ENCODE data around the gene DNAJB8. TPM values are rescaled to one million over a fixed set of nuclear protein-coding genes. Genes with fewer than 3 reads are reported as not detected.
A peak's percentile ranks its signal among the peaks of the same experiment; 100 is the strongest.

The DNAJB8 gene
- polyA plus RNA-seq, 2 of the 4 experiments (the other 2 are of a cell fraction): not detected

DNA sequence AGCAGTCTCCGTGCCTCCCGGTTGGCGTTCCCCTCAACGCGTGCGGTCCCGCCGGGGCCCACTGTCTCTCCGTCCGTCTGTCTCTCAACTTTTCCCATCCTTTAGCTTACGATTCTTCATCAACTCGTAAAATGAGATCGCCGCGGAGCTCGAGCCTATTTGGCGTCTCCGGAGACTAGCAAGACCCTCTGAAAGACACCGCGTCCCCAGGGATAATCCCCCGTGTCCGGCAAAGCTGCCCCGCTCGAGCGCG, 22.9 kb upstream of the DNAJB8 start:
- POLR2A ChIA-PET: no interaction called here
- FAIRE-seq: no peak
- no peak for TF ChIP-seq HOXA7 (CRISPR knock-in tag; IDR thresholded peaks at IDR 0.05)
- no peak for TF ChIP-seq SMC3 (IDR thresholded peaks at IDR 0.05)
- no peak for TF ChIP-seq ZSCAN20 (CRISPR knock-in tag; IDR thresholded peaks at IDR 0.05)
- TF ChIP-seq NR3C1 (IDR thresholded peaks at IDR 0.05): no peak
- TF ChIP-seq HES2 (IDR thresholded peaks at IDR 0.05): no peak
- no peak for TF ChIP-seq ZNF302 (CRISPR knock-in tag; IDR thresholded peaks at IDR 0.05)
- TF ChIP-seq PHF8 (IDR thresholded peaks at IDR 0.05; ENCODE audit: borderline replicate concordance, low read depth): no peak
- no peak for TF ChIP-seq HDAC2 (IDR thresholded peaks at IDR 0.05)
- TF ChIP-seq POLR2AphosphoS2 (conservative IDR thresholded peaks at IDR 0.05; ENCODE audit: low read length): no peak
- Histone ChIP-seq H3K27ac (peak overlapping the region; percentile 76 to 84), H3K4me3 (peak overlapping the region; percentile 84), H3K4me2 (peak overlapping the region; percentile 99), H3K4me1 (peaks cover 6% of the 10 kb centered on the region; the same call in 2 of the 3 replicates), H3K9me3 (no peaks in the 10 kb centered on the region)
- CTCF ChIA-PET: interaction anchor here (0.8 to 6.1 kb wide), 3 partner anchors 9 to 64 kb away, joined by 3 to 27 read pairs (median 4); no protein-coding TSS in a partner anchor
- 68% methylated on average over 21 of the region's 26 CpGs for WGBS (ENCODE audit: missing lambda C conversion rate)
- ATAC-seq: no peak
- no peak for DNase-seq (ENCODE audit: low read depth in 1 of 2, low spot score in 1 of 2)

- DNase-seq (ENCODE audit: low read depth in 1 of 2, low spot score in 1 of 2): no peak
These were observed 22.4 kb upstream of the DNAJB8 start for GRCh38 chr3:128488991-128489673.

GRCh38 chr3:128488636-128488990, 21.9 kb upstream of the DNAJB8 start:
- peaks cover 6% of the 10 kb centered on the region; the same call in 2 of the 3 replicates for H3K4me1 ChIP-seq
- TF ChIP-seq EHF (CRISPR knock-in tag; IDR thresholded peaks at IDR 0.05) (no peak), HES2 (IDR thresholded peaks at IDR 0.05) (no peak), ZFP36 (IDR thresholded peaks at IDR 0.05; ENCODE audit: borderline replicate concordance, partially characterized antibody) (no peak), ESRRA (IDR thresholded peaks at IDR 0.05; ENCODE audit: borderline replicate concordance, low read length) (no peak), CHD2 (IDR thresholded peaks at IDR 0.05; ENCODE audit: low read length, partially characterized antibody) (no peak), E2F6 (IDR thresholded peaks at IDR 0.05; ENCODE audit: borderline replicate concordance, low read depth) (0 out of 2 replicates have a peak, but pooled peaks have one; percentile 0)
- TF ChIP-seq, protein P1, sequence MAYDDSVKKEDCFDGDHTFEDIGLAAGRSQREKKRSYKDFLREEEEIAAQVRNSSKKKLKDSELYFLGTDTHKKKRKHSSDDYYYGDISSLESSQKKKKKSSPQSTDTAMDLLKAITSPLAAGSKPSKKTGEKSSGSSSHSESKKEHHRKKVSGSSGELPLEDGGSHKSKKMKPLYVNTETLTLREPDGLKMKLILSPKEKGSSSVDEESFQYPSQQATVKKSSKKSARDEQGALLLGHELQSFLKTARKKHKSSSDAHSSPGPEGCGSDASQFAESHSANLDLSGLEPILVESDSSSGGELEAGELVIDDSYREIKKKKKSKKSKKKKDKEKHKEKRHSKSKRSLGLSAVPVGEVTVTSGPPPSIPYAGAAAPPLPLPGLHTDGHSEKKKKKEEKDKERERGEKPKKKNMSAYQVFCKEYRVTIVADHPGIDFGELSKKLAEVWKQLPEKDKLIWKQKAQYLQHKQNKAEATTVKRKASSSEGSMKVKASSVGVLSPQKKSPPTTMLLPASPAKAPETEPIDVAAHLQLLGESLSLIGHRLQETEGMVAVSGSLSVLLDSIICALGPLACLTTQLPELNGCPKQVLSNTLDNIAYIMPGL (CRISPR knock-in tag; IDR thresholded peaks at IDR 0.05; ENCODE audit: borderline replicate concordance): no peak
- no peak for DNase-seq (ENCODE audit: low read depth in 1 of 2, low spot score in 1 of 2)
- POLR2A ChIA-PET: no interaction called here
- FAIRE-seq: no peak
- H3K27ac ChIP-seq: peak overlapping the region; percentile 76 to 84
- 13% methylated on average over 17 of the region's 21 CpGs for WGBS (ENCODE audit: missing lambda C conversion rate)
- H3K4me3 ChIP-seq: peak overlapping the region; percentile 84
- no peaks in the 10 kb centered on the region for H3K9me3 ChIP-seq
- peak overlapping the region; percentile 99 for H3K4me2 ChIP-seq
- CTCF ChIA-PET: interaction anchor here (6.1 kb wide), 1 partner anchor 63 kb away, joined by 27 read pairs; no protein-coding TSS in a partner anchor
- ATAC-seq: peak in 1 of 2 experiments; percentile 2; a peak in 1 of 6 replicates

More at GRCh38 chr3:128488991-128489673, 22.4 kb upstream of the DNAJB8 start:
- POLR2A ChIA-PET: no interaction called here
- ATAC-seq (no peak), FAIRE-seq (no peak)
- 50% methylated on average over 1 of the region's 71 CpGs for WGBS (ENCODE audit: missing lambda C conversion rate)
- Histone ChIP-seq H3K4me2 (peak overlapping the region; percentile 99), H3K9me3 (no peaks in the 10 kb centered on the region), H3K4me3 (peak overlapping the region; percentile 84), H3K27ac (peak overlapping the region; percentile 76 to 84), H3K4me1 (peaks cover 6% of the 10 kb centered on the region; the same call in 2 of the 3 replicates)
- CTCF ChIA-PET: interaction anchor here (0.8 to 6.1 kb wide), 3 partner anchors 10 to 63 kb away, joined by 3 to 27 read pairs (median 4); no protein-coding TSS in a partner anchor
- no peak for TF ChIP-seq POLR2AphosphoS2 (conservative IDR thresholded peaks at IDR 0.05; ENCODE audit: low read length)
- TF ChIP-seq FOXS1 (CRISPR knock-in tag; IDR thresholded peaks at IDR 0.05): no peak
- peak; percentile 18; the same call in 1 of the 2 replicates for TF ChIP-seq E2F6 (IDR thresholded peaks at IDR 0.05; ENCODE audit: borderline replicate concordance, low read depth)
- TF ChIP-seq EHF (CRISPR knock-in tag; IDR thresholded peaks at IDR 0.05): no peak

Data from A549 (cell line).